Right lobe of liver (tissue), 4 donors: ENCODE results near the gene LRMDA.

ENCODE experiments used
- CTCF ChIP-seq, 4 donors: fragments of 200-600 bp in 3 of 4; fragments of 450-650 bp in 1 of 4; IDR thresholded peaks; one replicate each; pipeline versions ENCODE4 v1.5.1 to v1.8.0; 2016 to 2022; ENCODE audit warnings: antibody characterized with exemption in 4 of 4, mild to moderate bottlenecking in 2 of 4
- POLR2A ChIP-seq: fragments of 450-650 bp; IDR thresholded peaks from one replicate; pipeline ENCODE4 v1.6.1; 2017; ENCODE audit warnings: antibody characterized with exemption, mild to moderate bottlenecking
- donor health status: DM: no; HTN: no; CAD: no.
- donor health status: DM: no; HTN: no; CAD: no.
- donor health status: DM: no; HTN: yes; CAD: no.

GRCh38 chr10:75828413-75828812, 397.0 kb downstream of the LRMDA start:
- TF ChIP-seq CTCF (IDR thresholded peaks at IDR 0.05) (no peak), POLR2A (no peak)
